Activated CD4-positive, CD25-positive, alpha-beta regulatory T cell (primary cell): ENCODE results near the gene CA10.

Experiments used
- DNase-seq, 4 experiments: peaks; one replicate each; lab custom pipeline; 2025; lab: John Stamatoyannopoulos, UW

Gene CA10

DNA sequence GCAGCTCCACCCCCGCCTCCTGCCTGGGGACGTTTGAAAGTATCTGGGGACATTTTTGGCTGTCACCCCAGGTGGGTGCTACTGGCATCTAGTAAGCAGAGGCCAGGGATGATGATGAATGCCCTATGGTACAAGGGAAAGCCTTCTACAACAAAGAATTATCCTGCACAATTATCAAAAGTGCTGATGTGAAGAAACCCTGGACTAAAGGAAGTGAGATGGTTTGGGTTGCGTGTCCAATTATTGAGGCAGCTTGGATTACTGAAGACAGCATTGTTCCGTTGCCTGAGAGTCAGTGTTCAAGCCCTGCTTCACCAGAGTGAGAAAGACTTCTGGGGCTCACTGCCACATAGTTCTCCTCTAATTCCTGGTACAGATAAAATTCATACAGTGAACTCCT is 343.4 kb downstream of the CA10 start:
- DNase-seq, result no peak

DNA sequence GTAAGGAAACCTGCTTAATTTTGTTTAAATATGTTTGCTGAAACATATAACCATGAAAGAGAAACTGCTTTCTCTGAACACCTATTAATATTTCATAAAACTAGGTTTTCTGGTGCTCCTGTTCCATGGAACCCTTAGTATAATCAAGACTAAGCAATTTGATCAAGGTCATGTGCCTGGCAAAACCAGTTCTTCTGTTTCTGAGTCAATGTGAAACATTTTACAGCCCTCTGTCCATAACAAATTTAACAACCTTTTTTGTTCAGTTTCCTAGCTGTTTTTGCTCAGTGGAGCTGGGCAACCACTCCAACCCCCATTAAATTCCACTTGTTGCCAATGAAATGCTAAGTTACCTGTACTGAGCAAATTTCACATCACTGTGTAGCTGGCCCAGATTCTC is 344.0 kb downstream of the CA10 start:
- no peak for DNase-seq

DNA sequence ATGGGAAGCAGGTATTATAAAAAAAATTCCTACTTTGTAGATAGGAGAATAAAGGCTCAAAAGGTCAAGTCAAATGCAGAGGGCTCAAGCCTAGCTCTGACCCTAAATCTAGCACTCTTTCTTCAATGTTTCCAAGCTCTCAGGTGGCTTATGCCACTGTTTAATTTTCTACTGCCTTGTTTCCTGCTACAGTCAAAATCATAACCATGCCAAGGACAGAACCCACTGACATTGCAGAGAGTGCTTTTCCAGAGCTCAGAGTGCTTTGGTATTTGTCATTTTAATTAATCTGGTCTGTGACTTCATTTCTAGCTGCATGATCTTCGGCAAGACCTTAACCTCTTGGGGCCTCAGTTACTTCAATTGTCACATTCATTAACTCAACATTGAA is 344.7 kb downstream of the CA10 start:
- DNase-seq, result no peak

DNA sequence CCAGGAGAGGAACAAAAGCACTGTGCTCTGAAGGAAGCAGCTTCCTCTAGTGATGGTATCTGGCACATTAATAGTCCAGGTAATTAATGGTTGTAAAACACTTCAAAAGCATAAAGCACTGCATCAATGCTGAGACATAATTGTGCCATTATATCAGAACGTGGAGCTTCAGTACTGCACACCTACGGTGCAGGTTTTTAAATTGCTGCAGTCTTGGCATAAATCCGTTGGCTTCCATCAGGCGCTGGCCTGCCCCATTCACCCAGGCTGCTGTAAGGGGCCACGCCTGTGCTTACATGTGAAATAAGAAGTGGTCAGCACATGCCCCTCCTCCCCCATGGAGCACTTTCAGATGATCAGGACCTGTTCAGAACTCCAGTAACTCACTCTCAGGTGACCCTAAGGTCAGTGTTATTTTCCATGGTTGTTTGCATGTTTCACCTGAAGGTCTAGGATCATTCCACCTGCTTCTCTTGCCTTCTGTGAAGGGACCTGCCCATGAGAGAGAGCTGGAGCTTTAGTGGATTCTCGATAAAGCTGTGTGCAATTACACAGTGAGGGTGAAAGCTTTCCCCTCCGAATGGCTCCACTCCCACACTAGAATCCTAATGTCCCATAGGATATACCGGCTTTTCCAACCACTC is 345.3 kb downstream of the CA10 start:
- DNase-seq, result no peak

- DNase-seq, result no peak
Measured at GRCh38 chr17:51807460-51807859, 351.1 kb downstream of the CA10 start.

- no peak for DNase-seq
Measured at GRCh38 chr17:51805765-51806164, 352.7 kb downstream of the CA10 start.

DNA sequence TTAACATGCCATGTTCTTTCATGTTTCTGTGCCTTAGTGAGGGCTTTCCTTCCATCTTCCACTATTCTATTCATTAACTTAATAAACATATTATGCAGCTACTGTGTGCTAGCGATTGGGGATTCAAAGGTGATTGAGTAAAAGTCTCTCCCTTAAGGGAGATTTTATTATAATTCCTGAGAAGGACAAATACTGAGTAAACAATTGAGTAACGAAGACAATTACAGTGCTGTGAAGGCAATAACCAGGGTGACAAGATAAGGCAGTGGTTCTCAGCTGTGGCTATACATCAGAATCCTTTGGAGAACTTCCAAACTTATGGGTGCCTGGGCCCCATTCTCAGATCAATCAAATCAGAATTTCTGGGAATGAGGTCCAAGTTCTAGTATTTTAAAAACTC is 353.3 kb downstream of the CA10 start:
- no peak for DNase-seq

- no peak for DNase-seq
Measured at GRCh38 chr17:51803161-51803560, 355.4 kb downstream of the CA10 start.

DNA sequence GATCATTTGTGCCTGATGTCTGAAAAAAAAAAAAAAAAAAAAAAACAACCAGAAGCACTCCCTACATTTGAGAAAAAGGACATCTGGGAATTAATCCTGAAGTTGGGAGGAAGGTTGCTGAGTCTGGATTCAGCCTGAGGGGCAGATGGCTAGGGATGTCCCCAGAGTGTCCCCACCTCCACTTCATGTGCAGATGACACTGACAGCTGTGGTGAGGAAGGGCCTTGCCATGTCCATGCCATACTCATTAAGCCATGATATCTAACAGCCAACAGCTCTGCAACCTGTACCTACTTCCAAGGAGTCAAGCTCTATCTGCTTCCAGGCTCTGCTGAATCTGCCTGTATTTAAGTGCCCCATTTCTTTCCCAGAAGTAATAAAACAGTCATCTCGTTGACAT is 356.0 kb downstream of the CA10 start:
- no peak for DNase-seq

DNA sequence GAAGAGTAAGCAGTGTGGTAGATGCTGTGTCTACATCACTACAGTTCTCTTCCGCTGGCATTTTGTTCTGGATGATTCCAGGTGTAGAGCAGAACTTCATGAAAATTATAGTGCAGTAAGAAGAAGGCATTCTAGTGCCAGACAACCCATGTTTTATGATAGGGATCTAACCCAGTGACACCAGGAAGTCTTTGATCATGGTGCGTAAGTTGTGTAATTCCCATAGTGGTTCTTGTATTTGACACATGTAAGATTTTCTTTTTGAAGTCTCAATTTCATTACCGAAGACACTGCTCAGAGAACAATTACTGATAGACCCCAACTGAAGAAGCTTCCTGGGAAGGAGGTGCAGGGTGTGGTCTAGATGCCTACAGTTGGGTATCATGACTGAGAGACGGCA is 356.9 kb downstream of the CA10 start:
- no peak for DNase-seq

GRCh38 chr17:51799981-51800380 is 358.5 kb downstream of the CA10 start:
- DNase-seq, result no peak

GRCh38 chr17:51799240-51799639 is 359.3 kb downstream of the CA10 start:
- DNase-seq, result no peak

DNA sequence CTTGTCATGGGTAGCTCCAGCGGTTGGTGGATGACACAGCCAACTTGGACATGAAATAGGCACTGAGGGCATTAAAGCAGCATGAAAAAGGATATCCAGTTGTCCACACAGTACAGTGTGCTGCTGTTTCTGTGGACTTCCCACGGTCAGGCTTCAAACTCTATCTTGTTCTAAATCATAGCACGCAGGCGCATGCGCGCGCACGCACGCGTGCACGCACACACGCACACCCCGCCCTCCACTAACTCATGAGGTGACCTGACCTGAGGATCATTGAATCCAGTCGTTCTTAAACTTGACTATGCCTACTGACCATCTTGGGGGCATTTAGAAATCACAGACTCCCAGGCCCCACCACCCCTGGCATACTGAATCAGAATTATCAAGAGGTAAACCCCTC is 361.4 kb downstream of the CA10 start:
- DNase-seq, result no peak

GRCh38 chr17:51796026-51796425 is 362.5 kb downstream of the CA10 start:
- DNase-seq, result no peak

- DNase-seq, result no peak
Measured at GRCh38 chr17:51795401-51795800, 363.1 kb downstream of the CA10 start.

DNA sequence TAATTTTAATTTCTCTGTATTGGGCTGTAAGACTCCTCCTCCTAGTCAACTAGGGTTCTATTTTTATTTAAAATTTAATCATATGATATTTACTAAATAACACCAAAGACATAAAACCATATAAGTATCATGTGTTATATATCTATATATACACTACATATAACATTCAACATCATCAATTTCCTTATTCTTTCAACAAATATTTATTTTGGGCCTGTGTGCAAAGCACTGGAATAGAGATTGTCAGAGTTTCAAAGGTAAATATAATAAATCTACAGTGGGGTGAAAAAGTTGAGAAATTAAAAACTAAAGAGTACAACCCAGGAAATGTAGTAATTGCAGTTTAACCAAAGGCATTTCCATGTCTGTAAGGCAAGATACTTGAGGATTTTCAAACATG is 364.0 kb downstream of the CA10 start:
- DNase-seq, result no peak

DNA sequence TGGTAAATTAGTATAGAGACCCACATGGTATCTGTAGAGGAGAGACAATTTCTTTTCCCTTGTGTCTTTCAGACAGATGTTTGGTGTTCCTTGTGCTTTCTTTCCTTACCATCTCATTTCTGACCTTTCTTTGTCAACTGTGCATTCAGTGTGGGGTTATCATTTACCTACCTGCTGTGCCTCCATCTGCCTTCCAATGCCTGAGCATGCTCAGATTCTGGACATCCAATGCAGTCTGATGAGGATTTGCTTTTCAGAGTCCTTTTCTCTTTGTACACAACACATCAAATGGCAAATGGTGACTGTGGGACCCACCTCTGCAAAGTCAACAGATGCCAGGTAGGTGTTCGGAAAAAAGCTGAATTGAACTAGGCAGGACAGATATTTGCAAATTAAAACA is 364.8 kb downstream of the CA10 start:
- DNase-seq, result no peak

DNA sequence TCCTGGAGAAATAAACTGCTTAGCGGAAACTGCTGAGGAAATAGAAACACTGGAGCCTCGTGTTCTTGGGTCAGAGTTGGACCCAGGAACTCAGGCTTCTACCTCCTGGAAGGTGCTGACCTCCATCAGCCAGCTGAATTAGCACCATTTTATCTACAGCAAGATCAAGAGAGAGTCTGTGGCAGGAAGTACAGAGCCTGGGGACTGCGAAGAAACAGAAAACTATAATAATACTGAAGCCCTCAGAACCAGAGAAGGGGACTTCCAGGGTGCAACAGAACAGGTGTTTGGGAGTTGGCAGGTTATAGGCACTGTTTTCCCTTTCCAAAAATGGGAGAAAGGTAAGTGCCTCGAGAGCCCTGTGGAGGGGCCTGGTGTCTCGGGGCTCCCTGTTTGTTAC is 379.7 kb downstream of the CA10 start:
- DNase-seq, result no peak

DNA sequence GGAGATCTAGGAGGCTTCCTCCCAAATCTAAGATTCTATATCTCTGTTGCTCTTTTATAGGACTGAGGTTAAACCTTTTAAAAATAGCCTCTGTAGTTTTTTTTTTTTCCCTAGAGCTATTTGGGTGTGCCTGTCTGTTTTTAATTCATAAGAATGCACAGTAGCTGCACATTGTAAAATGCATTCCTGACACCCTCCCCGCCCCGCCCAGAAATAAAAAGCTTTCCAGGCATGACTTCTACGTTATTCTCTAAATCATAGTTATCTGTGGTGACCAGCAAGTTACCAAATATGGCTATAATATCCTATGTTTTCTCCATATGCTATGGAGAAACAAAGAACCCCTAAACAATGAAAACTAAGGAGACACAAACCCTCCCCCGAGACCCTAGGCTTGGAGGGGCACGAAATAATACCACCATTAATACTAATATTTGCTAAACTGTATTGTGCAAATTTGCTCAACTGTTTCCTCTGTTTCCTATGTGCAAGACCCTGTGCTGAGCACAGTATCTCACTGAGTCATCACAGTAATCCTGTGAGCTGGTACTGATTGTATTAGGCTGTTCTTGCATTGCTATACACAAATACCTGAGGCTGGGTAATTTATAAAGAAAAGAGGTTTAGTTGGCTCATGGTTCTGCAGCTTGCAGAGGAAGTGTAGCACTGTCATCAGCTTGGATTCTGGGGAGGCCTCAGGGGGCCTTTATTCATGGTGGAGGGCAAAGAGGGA is 388.3 kb downstream of the CA10 start:
- no peak for DNase-seq

- DNase-seq, result no peak
Measured at GRCh38 chr17:51769231-51769630, 389.3 kb downstream of the CA10 start.

- no peak for DNase-seq
Measured at GRCh38 chr17:51768706-51769105, 389.8 kb downstream of the CA10 start.

DNA sequence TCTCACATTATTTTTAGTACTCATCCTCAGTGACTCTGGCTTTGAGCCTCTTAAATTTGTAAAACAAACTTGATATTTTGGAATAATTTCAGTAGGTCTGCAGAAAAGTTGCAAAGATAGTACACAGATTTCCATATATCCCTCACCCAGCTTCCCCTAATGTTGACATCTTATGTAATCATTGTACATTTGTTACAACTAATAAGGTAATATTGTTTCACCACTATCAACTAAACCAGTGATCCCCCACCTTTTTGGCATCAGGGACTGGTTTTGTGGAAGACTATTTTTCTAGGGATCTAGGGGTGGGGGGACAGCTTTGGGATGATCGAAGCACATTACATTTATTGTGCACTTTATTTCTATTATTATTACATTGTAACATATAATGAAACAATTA is 391.2 kb downstream of the CA10 start:
- no peak for DNase-seq

- DNase-seq, result no peak
Measured at GRCh38 chr17:51765282-51766135, 393.0 kb downstream of the CA10 start.
